ENCODE measurements around the gene KCTD2. TPM values are rescaled to one million over a fixed set of nuclear protein-coding genes. Genes with fewer than 3 reads are reported as not detected.

KCTD2 gene
- total and polyA plus RNA-seq, 2 experiments from 2014 or later, result 12.7 to 19.1 TPM

GRCh38 chr17:75049706-75050105 is 2.7 kb downstream of the KCTD2 start:
- H3K4me2 ChIP-seq, result no peak overlapping the region
- peaks cover 10% of the 10 kb centered on the region for H3K4me1 ChIP-seq (ENCODE audit: insufficient read depth)
- no peak for DNase-seq (ENCODE audit: low spot score)
- H3K27me3 ChIP-seq, result no peaks in the 10 kb centered on the region
- no peaks in the 10 kb centered on the region for H3K9me2 ChIP-seq (replicated peaks; ENCODE audit: insufficient read depth)
- H3K4me3 ChIP-seq, result no peak overlapping the region
- H3K27ac ChIP-seq, result no peak overlapping the region
- no peak overlapping the region for H2AFZ ChIP-seq
- TF ChIP-seq CTCF (IDR thresholded peaks at IDR 0.05; ENCODE audit: poor library complexity) (no peak), EZH2 (IDR thresholded peaks at IDR 0.05; ENCODE audit: borderline replicate concordance) (no peak)
- peaks cover 47% of the 10 kb centered on the region for H3K79me2 ChIP-seq
- H4K20me1 ChIP-seq (ENCODE audit: insufficient read depth, poor library complexity, severe bottlenecking), result no peaks in the 10 kb centered on the region
- H3K36me3 ChIP-seq (replicated peaks; ENCODE audit: insufficient read depth, low read depth), result no peaks in the 10 kb centered on the region
- no peaks in the 10 kb centered on the region for H3K9me3 ChIP-seq (ENCODE audit: low read depth)

GRCh38 chr17:75051941-75052340 is 4.9 kb downstream of the KCTD2 start:
- Histone ChIP-seq H3K9me3 (ENCODE audit: low read depth) (no peaks in the 10 kb centered on the region), H3K79me2 (peaks cover 44% of the 10 kb centered on the region), H3K27ac (no peak overlapping the region), H4K20me1 (ENCODE audit: insufficient read depth, poor library complexity, severe bottlenecking) (no peaks in the 10 kb centered on the region), H3K27me3 (no peaks in the 10 kb centered on the region), H3K4me1 (ENCODE audit: insufficient read depth) (peaks cover 5% of the 10 kb centered on the region), H3K4me2 (no peak overlapping the region), H2AFZ (no peak overlapping the region), H3K4me3 (no peak overlapping the region), H3K9me2 (replicated peaks; ENCODE audit: insufficient read depth) (no peaks in the 10 kb centered on the region), H3K36me3 (replicated peaks; ENCODE audit: insufficient read depth, low read depth) (no peaks in the 10 kb centered on the region)
- 96% methylated on average over 2 of the region's 2 CpGs for WGBS (ENCODE audit: low lambda C conversion rate, missing lambda C conversion rate)
- no peak for TF ChIP-seq EZH2phosphoT487 (IDR thresholded peaks at IDR 0.05; ENCODE audit: low read depth, severe bottlenecking, unreplicated experiment)
- DNase-seq (ENCODE audit: low spot score), result no peak

GRCh38 chr17:75059369-75060345 is 12.6 kb downstream of the KCTD2 start:
- H2AFZ ChIP-seq, result no peak overlapping the region
- H4K20me1 ChIP-seq (ENCODE audit: insufficient read depth, poor library complexity, severe bottlenecking), result no peaks in the 10 kb centered on the region
- H3K27me3 ChIP-seq, result no peaks in the 10 kb centered on the region
- no peak overlapping the region for H3K27ac ChIP-seq
- TF ChIP-seq EZH2phosphoT487 (IDR thresholded peaks at IDR 0.05; ENCODE audit: low read depth, severe bottlenecking, unreplicated experiment), result no peak
- TF ChIP-seq CTCF (IDR thresholded peaks at IDR 0.05; ENCODE audit: poor library complexity), result peak; percentile 61
- no peak for TF ChIP-seq EZH2 (IDR thresholded peaks at IDR 0.05; ENCODE audit: borderline replicate concordance)
- no peak overlapping the region for H3K4me2 ChIP-seq
- no peaks in the 10 kb centered on the region for H3K9me3 ChIP-seq (ENCODE audit: low read depth)
- DNase-seq (ENCODE audit: low spot score), result peak; percentile 69
- H3K36me3 ChIP-seq (replicated peaks; ENCODE audit: insufficient read depth, low read depth), result no peaks in the 10 kb centered on the region
- no peak overlapping the region for H3K4me3 ChIP-seq
- peaks cover 11% of the 10 kb centered on the region for H3K79me2 ChIP-seq
- H3K9me2 ChIP-seq (replicated peaks; ENCODE audit: insufficient read depth), result no peaks in the 10 kb centered on the region
- H3K4me1 ChIP-seq (ENCODE audit: insufficient read depth), result no peaks in the 10 kb centered on the region
- 71% methylated on average over 25 of the region's 25 CpGs for WGBS (ENCODE audit: low lambda C conversion rate, missing lambda C conversion rate)

GRCh38 chr17:75060434-75061054 is 13.5 kb downstream of the KCTD2 start:
- Histone ChIP-seq H3K4me3 (no peak overlapping the region), H3K79me2 (peaks cover 6% of the 10 kb centered on the region), H3K9me2 (replicated peaks; ENCODE audit: insufficient read depth) (no peaks in the 10 kb centered on the region), H3K36me3 (replicated peaks; ENCODE audit: insufficient read depth, low read depth) (no peaks in the 10 kb centered on the region), H3K27ac (no peak overlapping the region), H3K27me3 (no peaks in the 10 kb centered on the region), H3K9me3 (ENCODE audit: low read depth) (no peaks in the 10 kb centered on the region), H3K4me1 (ENCODE audit: insufficient read depth) (no peaks in the 10 kb centered on the region), H2AFZ (no peak overlapping the region), H3K4me2 (no peak overlapping the region), H4K20me1 (ENCODE audit: insufficient read depth, poor library complexity, severe bottlenecking) (no peaks in the 10 kb centered on the region)
- no peak for TF ChIP-seq EZH2phosphoT487 (IDR thresholded peaks at IDR 0.05; ENCODE audit: low read depth, severe bottlenecking, unreplicated experiment)
- TF ChIP-seq CTCF (IDR thresholded peaks at IDR 0.05; ENCODE audit: poor library complexity), result no peak
- no peak for TF ChIP-seq EZH2 (IDR thresholded peaks at IDR 0.05; ENCODE audit: borderline replicate concordance)
- 95% methylated on average over 25 of the region's 26 CpGs for WGBS (ENCODE audit: low lambda C conversion rate, missing lambda C conversion rate)
- DNase-seq (ENCODE audit: low spot score), result no peak

All from hepatocyte (in vitro differentiated cells).